ENCODE measurements around the gene ELK1. TPM values are rescaled to one million over a fixed set of nuclear protein-coding genes. Genes with fewer than 3 reads are reported as not detected.

ELK1 gene
- total and polyA plus RNA-seq, 2 of the 4 experiments (the other 2 are of a cell fraction): 10.0 to 24.3 TPM

DNA sequence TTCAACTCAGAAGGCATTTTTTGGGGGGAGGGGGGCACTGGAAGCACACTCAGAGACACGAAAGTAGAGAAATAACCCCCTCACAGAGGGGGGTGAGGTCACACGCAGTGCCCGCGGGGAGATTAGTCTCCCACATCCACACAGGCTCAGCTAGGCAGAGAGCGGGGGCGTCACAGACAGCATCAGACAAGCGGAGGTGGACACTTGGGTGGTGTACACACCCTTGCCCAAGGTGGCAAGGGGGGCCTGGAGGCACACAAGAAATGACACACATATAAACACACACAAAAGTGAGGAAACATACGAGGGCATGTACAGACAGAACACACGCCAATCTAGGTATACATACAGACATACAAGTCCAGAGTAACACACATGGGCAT, 30.1 kb downstream of the ELK1 start:
- H3K4ac ChIP-seq (ENCODE audit: low read depth, low read length): no peak overlapping the region

More for the DNA sequence above, 30.1 kb downstream of the ELK1 start:
- Histone ChIP-seq H4K8ac (ENCODE audit: low read depth in 2 of 2, low read length in 2 of 2) (no peak overlapping the region), H3K27ac (ENCODE audit: insufficient read depth, low read length) (no peak overlapping the region), H3K4me1 (ENCODE audit: control insufficient read depth, insufficient read depth, low read length) (no peaks in the 10 kb centered on the region), H4K91ac (ENCODE audit: insufficient read depth, low read depth, low read length) (no peak overlapping the region), H4K20me1 (ENCODE audit: insufficient read depth, low read length) (no peaks in the 10 kb centered on the region), H3K9me1 (ENCODE audit: insufficient read depth, low read length) (no peaks in the 10 kb centered on the region), H3K79me1 (ENCODE audit: low read depth in 1 of 2, low read length in 2 of 2) (no peaks in the 10 kb centered on the region), H2BK15ac (ENCODE audit: low read depth, low read length) (no peak overlapping the region), H4K5ac (ENCODE audit: low read depth, low read length) (no peak overlapping the region), H3K27me3 (ENCODE audit: control insufficient read depth, insufficient read depth, low read length) (peaks cover 7% of the 10 kb centered on the region; the same call in 1 of the 2 replicates), H3K9me3 (ENCODE audit: control insufficient read depth, insufficient read depth, low read length) (no peaks in the 10 kb centered on the region), H2BK20ac (ENCODE audit: low read depth, low read length) (no peak overlapping the region), H2BK120ac (ENCODE audit: low read depth, low read length) (no peak overlapping the region), H2AK5ac (ENCODE audit: low read depth, low read length) (no peak overlapping the region), H3K14ac (replicated peaks; ENCODE audit: low read depth, low read length) (no peak overlapping the region), H2AFZ (replicated peaks; ENCODE audit: low read length, poor library complexity) (no peak overlapping the region), H3K18ac (ENCODE audit: low read depth, low read length) (no peak overlapping the region), H2AK9ac (replicated peaks; ENCODE audit: low read depth, low read length, poor library complexity) (no peak overlapping the region), H3K4me2 (ENCODE audit: low read depth, low read length) (no peak overlapping the region), H3K4me3 (ENCODE audit: insufficient read depth, low read depth, low read length) (no peak overlapping the region), H3K36me3 (ENCODE audit: control insufficient read depth, insufficient read depth, low read length) (no peaks in the 10 kb centered on the region), H3K9ac (ENCODE audit: low read depth, low read length) (no peak overlapping the region), H3K23ac (ENCODE audit: low read depth, low read length) (no peak overlapping the region), H3K56ac (ENCODE audit: extremely low read depth, insufficient read depth, low read length) (no peak overlapping the region), H2BK5ac (ENCODE audit: low read depth, low read length, poor library complexity, severe bottlenecking) (no peak overlapping the region)
- dilution Hi-C loops (cut with HindIII; ENCODE audit: low sequenced_read_pairs, unreplicated experiment) (no loop called here), intact Hi-C loops (cut with micrococcal nuclease) (no loop called here), in situ Hi-C loops (cut with MboI; ENCODE audit: low sequenced_read_pairs) (no loop called here)
- no peak for TF ChIP-seq ELK1 (IDR thresholded peaks at IDR 0.05; ENCODE audit: borderline replicate concordance, low read depth, low read length)
- TF ChIP-seq CHD1 (IDR thresholded peaks at IDR 0.05; ENCODE audit: low read depth, low read length): no peak
- TF ChIP-seq MAZ (IDR thresholded peaks at IDR 0.05; ENCODE audit: borderline replicate concordance, low read depth, low read length): no peak
- TF ChIP-seq RFX5 (IDR thresholded peaks at IDR 0.05; ENCODE audit: low read depth, low read length): no peak
- POLR2A ChIA-PET (ENCODE audit: unreplicated experiment): no interaction called here
- BruUV-seq (replicated peaks): no TSS peak
- ATAC-seq (ENCODE audit: low read depth) (no peak), DNase-seq (no peak)
- CTCF ChIA-PET: interaction anchor here (0.8 kb wide), 1 partner anchor 81 kb away, joined by 3 read pairs; no protein-coding TSS in a partner anchor
- WGBS, 2 experiments (ENCODE audit: extremely low coverage in 2 of 2, insufficient read length in 1 of 2): no CpG with 5 or more reads among the region's 9 CpGs

All from IMR-90 (cell line).